GM23248 (cell line): ENCODE results near the gene SMYD3.

Experiments
- EZH2 ChIP-seq: fragments of 200-600 bp; sonication (generic); IDR thresholded peaks from 2 replicates; pipeline ENCODE4 v1.6.1; 2018; ENCODE audit warnings: antibody characterized with exemption, mild to moderate bottlenecking; ENCODE audit not compliant: insufficient read depth, poor library complexity, severe bottlenecking
- EZH2phosphoT487 ChIP-seq: fragments of 200-600 bp; sonication (generic); IDR thresholded peaks from 2 replicates; pipeline ENCODE4 v1.6.1; 2018; ENCODE audit warnings: antibody characterized with exemption, moderate library complexity, mild to moderate bottlenecking, low read depth; ENCODE audit not compliant: insufficient read depth

- TF ChIP-seq EZH2phosphoT487 (no peak), EZH2 (no peak)
These were observed 175.0 kb downstream of the SMYD3 start for GRCh38 chr1:246332078-246332477.
